Activated CD4-positive, alpha-beta memory T cell treated with anti-CD3 and anti-CD28 coated beads for 36 hours (primary cell): Measurements from ENCODE around the gene EOLA1. TPM values are rescaled to one million over a fixed set of nuclear protein-coding genes. Genes with fewer than 3 reads are reported as not detected.

ENCODE experiments used
- CTCF ChIA-PET: fragments of 350-600 bp; sonication (Branson Sonifier 250); formaldehyde crosslinking; loops from one replicate; lab custom pipeline; 2021; ENCODE audit warnings: antibody characterized with exemption, inconsistent platforms; lab: Charles Lee
- POLR2A ChIA-PET: fragments of 350-600 bp; sonication (Branson Sonifier 250); formaldehyde crosslinking; loops from one replicate; lab custom pipeline; 2021; ENCODE audit warnings: antibody characterized with exemption; lab: Charles Lee
- DNase-seq: peaks from one replicate; pipeline ENCODE4 v3.0.0-alpha.2; 2020
- H3K27ac Mint-ChIP-seq: one replicate; pipeline ENCODE4 v1.8.0; 2021; ENCODE audit warnings: mixed read lengths
- H3K27me3 Mint-ChIP-seq: one replicate; pipeline ENCODE4 v1.8.0; 2021; ENCODE audit warnings: mixed read lengths
- H3K36me3 Mint-ChIP-seq: one replicate; pipeline ENCODE4 v1.8.0; 2021; ENCODE audit warnings: mixed read lengths
- H3K4me1 Mint-ChIP-seq: one replicate; pipeline ENCODE4 v1.8.0; 2021; ENCODE audit warnings: low read depth, mixed read lengths
- H3K4me3 Mint-ChIP-seq: one replicate; pipeline ENCODE4 v1.8.0; 2021; ENCODE audit warnings: mild to moderate bottlenecking, mixed read lengths
- H3K9me3 Mint-ChIP-seq: one replicate; pipeline ENCODE4 v1.8.0; 2021; ENCODE audit warnings: mixed read lengths
- intact Hi-C: fragments of 100-400 bp; cut with micrococcal nuclease; formaldehyde crosslinking; loops from one replicate; pipeline ENCODE4 v1.15.1; 2023
- total RNA-seq, 2 experiments: library from RNA; stranded (reverse); gene quantifications; one replicate each; pipeline ENCODE4 v1.2.3, GENCODE V29; 2021

The EOLA1 gene
- total RNA-seq, 2 experiments from 2014 or later = 22.1 to 24.7 TPM

DNA sequence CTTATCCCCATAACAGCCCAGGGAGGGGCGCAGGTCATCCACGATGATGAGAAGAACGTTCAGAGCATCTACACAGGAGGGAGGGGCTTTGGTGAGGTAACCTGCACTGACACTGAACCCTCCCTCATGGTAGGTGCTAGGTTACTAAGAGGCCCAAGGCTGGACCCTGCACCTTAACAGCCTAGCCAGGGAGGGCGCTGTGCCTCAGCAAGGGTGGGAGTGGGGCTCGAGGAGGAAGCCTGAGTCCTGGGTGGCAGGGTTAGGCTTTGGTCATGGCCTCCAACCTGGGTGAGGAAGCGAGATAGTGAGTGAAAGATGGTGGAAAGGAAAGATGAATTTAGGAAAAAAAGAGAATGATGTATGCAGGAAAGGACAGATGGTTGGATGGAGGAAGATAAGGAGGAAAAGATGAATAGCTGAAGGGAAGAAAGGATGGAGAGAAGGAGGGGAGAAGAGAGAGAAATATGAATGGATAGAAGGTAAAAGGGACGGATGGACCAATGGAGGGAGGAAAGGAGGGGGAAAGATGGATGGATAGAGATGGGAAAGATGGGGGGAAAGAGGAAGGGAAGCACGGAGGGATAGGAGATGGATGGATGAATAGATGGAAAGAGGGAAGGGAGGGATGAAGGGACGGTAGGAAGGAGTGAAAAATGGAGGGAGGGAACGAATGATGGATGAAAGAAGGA, 36.4 kb upstream of the EOLA1 start:
- intact Hi-C loops = loop anchor here (1.0 to 2.0 kb wide), 3 partner anchors 16 to 127 kb away; partner anchors contain the start of gene TMEM185A
- CTCF ChIA-PET = interaction anchor here (0.6 to 2.6 kb wide), 4 partner anchors 22 to 1375 kb away, joined by 3 to 16 read pairs (median 4); partner anchors contain the start of genes EOLA1 and EOLA2
- Mint-ChIP-seq H3K4me1 (peaks cover 29% of the 10 kb centered on the region), H3K9me3 (no peaks in the 10 kb centered on the region), H3K36me3 (peaks cover 7% of the 10 kb centered on the region), H3K4me3 (peak overlapping the region; percentile 97), H3K27ac (peak overlapping the region; percentile 99), H3K27me3 (no peaks in the 10 kb centered on the region)
- peak; percentile 88 for DNase-seq
- POLR2A ChIA-PET = interaction anchor here (1.0 to 3.0 kb wide), 6 partner anchors 9 to 120 kb away, joined by 3 to 31 read pairs (median 4); partner anchors contain the start of gene EOLA1

DNA sequence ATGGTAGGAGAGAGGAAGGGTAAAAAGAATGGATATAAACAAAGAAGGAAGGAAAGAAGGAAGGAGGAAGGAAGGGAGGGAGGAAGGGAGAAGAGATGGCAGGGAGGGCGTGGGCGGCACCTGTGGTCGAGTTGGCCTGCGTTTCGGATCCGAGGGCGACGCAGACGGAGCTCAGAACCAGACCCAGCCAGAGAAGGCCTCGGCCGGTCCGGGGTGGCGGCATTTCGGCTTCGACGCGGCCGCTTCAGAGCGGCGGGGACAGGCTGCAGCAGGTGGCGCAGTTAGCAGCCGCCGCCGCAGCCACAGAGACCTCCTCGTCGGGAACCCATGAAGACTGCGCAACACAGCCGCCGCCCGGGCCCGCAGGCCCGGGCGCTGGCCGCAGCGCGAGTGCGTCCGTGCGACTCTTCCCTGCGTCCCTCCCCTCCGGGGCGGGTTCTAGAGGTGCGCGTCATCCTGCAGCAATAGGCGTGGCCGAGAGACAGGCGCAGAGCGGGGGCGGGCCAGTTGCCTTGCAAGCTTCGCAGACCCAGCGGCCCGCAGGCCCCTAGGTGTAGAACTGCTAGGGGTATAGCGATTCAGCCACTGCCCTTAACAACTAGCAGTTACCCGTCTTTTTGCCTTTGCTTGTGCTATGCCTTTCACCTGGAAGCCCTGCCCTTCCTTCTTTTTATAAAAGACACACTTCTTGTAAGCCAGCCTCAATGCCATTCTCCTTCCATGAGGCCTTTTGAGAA, 35.7 kb upstream of the EOLA1 start, which contains the start of gene IDS:
Gene IDS, minus strand, starts transcription at position 392 of the 737 bp plus-strand sequence. Its CDS starts 169 bp downstream, at position 223.
- intact Hi-C loops = loop anchor here (1.0 to 2.0 kb wide), 3 partner anchors 16 to 126 kb away; partner anchors contain the start of gene TMEM185A
- ChIA-PET POLR2A (interaction anchor here (1.0 to 3.0 kb wide), 7 partner anchors 9 to 120 kb away, joined by 3 to 31 read pairs (median 4); partner anchors contain the start of gene EOLA1), CTCF (interaction anchor here (1.3 to 2.6 kb wide), 3 partner anchors 21 to 434 kb away, joined by 3 to 16 read pairs (median 4); partner anchors contain the start of genes EOLA1 and EOLA2)
- Mint-ChIP-seq H3K27me3 (no peaks in the 10 kb centered on the region), H3K36me3 (peaks cover 4% of the 10 kb centered on the region), H3K27ac (peak within 1 kb of the TSS; percentile 99), H3K9me3 (no peaks in the 10 kb centered on the region), H3K4me1 (peaks cover 25% of the 10 kb centered on the region), H3K4me3 (peak within 1 kb of the TSS; percentile 97)
- DNase-seq = peak; percentile 93

DNA sequence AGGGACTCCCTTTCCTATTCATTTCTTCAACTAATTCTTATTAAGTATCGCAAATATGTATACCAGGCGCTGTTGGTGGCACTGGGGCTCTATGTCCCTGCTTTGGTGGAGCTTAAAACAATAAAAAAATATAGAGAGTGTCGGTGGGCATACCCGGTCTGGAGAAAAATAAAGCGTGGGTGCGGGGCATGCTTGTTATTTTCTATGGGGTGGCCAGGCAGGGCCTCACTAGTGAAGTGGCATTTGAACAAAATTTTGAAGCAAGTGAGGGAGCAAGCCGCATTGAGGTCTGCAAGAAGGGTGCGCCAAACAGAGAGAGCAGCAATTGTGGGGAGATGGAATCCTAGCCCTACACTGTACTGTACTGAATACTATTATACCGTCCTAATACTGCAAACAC, 35.1 kb upstream of the EOLA1 start:
- CTCF ChIA-PET = interaction anchor here (2.6 kb wide), 1 partner anchor 34 kb away, joined by 16 read pairs; the partner anchor contains the start of gene EOLA1
- peak overlapping the region; percentile 72 for H3K27ac Mint-ChIP-seq

DNA sequence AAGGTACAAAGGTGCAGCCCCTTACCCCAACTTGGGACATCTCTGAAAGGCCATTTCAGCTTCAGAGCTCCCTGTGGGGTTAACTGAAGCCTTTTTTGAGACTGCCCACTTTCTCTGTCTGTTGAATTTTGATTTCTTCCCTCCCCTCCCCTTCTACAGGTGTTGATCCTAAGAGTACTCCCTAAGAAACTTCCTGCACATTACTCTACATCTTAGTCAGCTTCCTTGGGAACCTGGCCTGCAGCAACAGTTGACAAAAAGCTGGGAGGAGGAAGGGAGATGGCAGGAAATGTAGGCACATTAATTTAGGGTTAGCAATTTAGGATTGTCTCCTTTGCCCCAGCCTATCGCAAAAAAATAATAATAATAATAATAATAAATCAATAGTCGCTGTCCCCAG, 34.5 kb upstream of the EOLA1 start:
- intact Hi-C loops = no loop called here
- DNase-seq = no peak
- Mint-ChIP-seq H3K9me3 (no peaks in the 10 kb centered on the region), H3K27ac (peak overlapping the region; percentile 33), H3K36me3 (peaks cover 4% of the 10 kb centered on the region), H3K4me3 (no peak overlapping the region), H3K4me1 (peaks cover 13% of the 10 kb centered on the region), H3K27me3 (no peaks in the 10 kb centered on the region)
- CTCF ChIA-PET = no interaction called here
- POLR2A ChIA-PET = interaction anchor here (1.3 to 3.0 kb wide), 2 partner anchors 16 to 34 kb away, joined by 3 to 31 read pairs; partner anchors contain the start of gene EOLA1

More for the DNA sequence above, 35.1 kb upstream of the EOLA1 start:
- Mint-ChIP-seq H3K27me3 (no peaks in the 10 kb centered on the region), H3K4me1 (peaks cover 19% of the 10 kb centered on the region), H3K9me3 (no peaks in the 10 kb centered on the region), H3K4me3 (peak overlapping the region; percentile 97), H3K36me3 (peaks cover 4% of the 10 kb centered on the region)
- no peak for DNase-seq
- POLR2A ChIA-PET = interaction anchor here (1.3 to 3.0 kb wide), 4 partner anchors 8 to 35 kb away, joined by 3 to 31 read pairs (median 4); partner anchors contain the start of gene EOLA1
- intact Hi-C loops = loop anchor here (2.0 kb wide), 1 partner anchor 15 kb away; no protein-coding TSS in a partner anchor

DNA sequence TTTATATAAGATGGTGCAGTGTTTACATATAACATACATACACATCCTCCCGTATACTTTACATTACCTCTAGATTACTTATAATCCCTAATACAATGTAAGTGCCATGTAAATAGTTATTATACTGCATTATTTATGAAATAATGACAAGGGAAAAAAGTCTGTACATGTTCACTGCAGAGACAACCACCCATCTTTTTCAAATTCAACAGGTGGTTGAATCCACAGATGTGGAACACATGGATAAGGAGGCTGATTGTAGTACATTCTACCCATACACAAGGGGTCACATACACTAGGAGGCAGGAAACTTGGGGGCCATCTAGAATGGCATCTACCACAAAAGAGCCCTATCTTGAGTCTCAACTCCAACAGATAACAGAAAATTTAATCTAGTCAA, 32.3 kb upstream of the EOLA1 start:
- Mint-ChIP-seq H3K4me3 (no peak overlapping the region), H3K4me1 (peaks cover 9% of the 10 kb centered on the region), H3K27ac (no peak overlapping the region), H3K27me3 (no peaks in the 10 kb centered on the region), H3K36me3 (peaks cover 2% of the 10 kb centered on the region), H3K9me3 (no peaks in the 10 kb centered on the region)
- intact Hi-C loops = no loop called here
- DNase-seq = no peak
- POLR2A ChIA-PET = no interaction called here
- CTCF ChIA-PET = no interaction called here

DNA sequence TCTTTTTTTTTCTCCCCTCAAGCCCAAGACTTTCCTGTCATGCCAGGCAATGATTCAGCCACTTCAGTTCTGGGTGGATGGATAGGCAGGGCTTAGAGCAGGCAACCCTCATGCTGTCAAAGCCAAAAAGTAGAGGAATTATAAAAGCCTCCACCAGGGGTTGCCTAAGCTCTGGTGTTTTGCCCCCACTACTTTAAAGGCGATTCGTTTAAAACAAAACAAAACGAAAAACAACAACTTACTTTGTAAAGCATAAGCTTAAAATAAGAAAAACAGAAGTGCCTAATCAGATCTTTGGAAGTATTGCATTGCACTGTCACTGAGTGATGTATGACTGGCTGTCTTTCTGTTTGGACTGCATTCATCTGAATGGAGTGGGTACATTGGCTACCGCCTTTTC, 30.4 kb upstream of the EOLA1 start:
- POLR2A ChIA-PET = interaction anchor here (1.6 kb wide), 1 partner anchor 11 kb away, joined by 4 read pairs; no protein-coding TSS in a partner anchor
- peaks cover 8% of the 10 kb centered on the region for H3K4me1 Mint-ChIP-seq
- H3K36me3 Mint-ChIP-seq = no peaks in the 10 kb centered on the region
- CTCF ChIA-PET = interaction anchor here (0.7 to 2.6 kb wide), 2 partner anchors 12 to 25 kb away, joined by 3 to 27 read pairs; no protein-coding TSS in a partner anchor
- no peak overlapping the region for H3K27ac Mint-ChIP-seq
- H3K27me3 Mint-ChIP-seq = no peaks in the 10 kb centered on the region
- H3K9me3 Mint-ChIP-seq = no peaks in the 10 kb centered on the region
- no peak for DNase-seq
- intact Hi-C loops = no loop called here
- H3K4me3 Mint-ChIP-seq = no peak overlapping the region

DNA sequence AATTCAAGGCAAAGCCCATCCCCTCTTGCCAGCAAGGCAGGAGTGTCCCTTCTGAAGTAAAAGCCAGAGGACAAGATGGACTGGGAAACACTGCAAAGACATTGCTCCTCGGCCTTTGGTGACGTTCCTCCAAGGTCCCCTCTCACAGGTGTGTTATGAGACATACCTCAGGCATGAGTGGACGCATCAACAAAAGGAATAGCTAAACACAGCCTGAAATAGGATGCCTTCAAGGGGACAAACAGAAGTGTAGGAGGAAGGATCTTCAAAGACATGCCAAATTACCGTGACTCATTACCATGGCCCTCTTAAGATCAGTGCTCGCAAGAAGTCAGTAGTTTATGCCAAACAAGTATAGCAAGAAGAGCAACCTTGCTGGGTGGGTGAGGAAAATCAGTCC, 29.7 kb upstream of the EOLA1 start:
- no peak for DNase-seq
- intact Hi-C loops = no loop called here
- no peak overlapping the region for H3K27ac Mint-ChIP-seq
- CTCF ChIA-PET = interaction anchor here (2.6 to 3.4 kb wide), 2 partner anchors 11 to 29 kb away, joined by 16 to 27 read pairs; partner anchors contain the start of gene EOLA1
- H3K27me3 Mint-ChIP-seq = no peaks in the 10 kb centered on the region
- H3K4me1 Mint-ChIP-seq = peaks cover 8% of the 10 kb centered on the region
- no peak overlapping the region for H3K4me3 Mint-ChIP-seq
- POLR2A ChIA-PET = interaction anchor here (1.6 kb wide), 1 partner anchor 11 kb away, joined by 4 read pairs; no protein-coding TSS in a partner anchor
- H3K9me3 Mint-ChIP-seq = no peaks in the 10 kb centered on the region
- no peaks in the 10 kb centered on the region for H3K36me3 Mint-ChIP-seq

DNA sequence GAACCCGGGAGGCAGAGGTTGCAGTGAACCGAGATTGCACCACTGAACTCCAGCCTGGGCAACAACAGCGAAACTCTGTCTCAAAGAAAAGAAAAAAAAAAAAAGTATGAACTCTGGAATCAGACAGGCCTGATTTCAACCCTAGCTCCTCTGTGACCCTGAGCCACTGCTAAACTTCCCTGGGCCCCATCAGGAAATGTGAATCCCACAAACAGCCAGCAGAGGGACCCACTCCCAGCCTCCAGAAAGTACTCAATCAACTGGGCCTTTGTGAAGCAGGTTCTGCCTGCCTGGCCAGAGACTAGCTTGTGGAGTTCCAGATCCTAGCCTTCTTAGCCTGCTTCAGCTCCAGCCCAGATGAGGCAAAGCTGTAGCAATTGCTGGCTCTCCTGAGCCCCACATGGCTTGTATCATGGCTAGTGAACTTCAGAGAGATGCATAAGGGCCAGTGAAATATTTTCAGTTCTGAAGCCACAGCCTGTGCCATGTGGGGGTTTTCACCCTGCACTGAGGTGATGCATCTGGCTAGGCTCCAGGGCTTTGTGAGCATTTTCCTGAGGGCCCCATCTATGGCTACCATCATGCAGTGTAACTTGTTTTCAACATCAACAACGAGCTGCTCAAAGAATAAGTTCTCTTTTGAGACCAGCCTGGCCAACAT, 28.5 kb upstream of the EOLA1 start:
- no peak overlapping the region for H3K4me3 Mint-ChIP-seq
- H3K27me3 Mint-ChIP-seq = no peaks in the 10 kb centered on the region
- ChIA-PET CTCF (interaction anchor here (0.7 to 3.4 kb wide), 12 partner anchors 10 to 849 kb away, joined by 3 to 27 read pairs (median 4); partner anchors contain the start of genes EOLA1 and EOLA2), POLR2A (interaction anchor here (1.5 kb wide), 1 partner anchor 28 kb away, joined by 3 read pairs; the partner anchor contains the start of gene EOLA1)
- H3K9me3 Mint-ChIP-seq = no peaks in the 10 kb centered on the region
- peak; percentile 70 for DNase-seq
- H3K36me3 Mint-ChIP-seq = no peaks in the 10 kb centered on the region
- peak overlapping the region; percentile 42 for H3K27ac Mint-ChIP-seq
- intact Hi-C loops = no loop called here
- H3K4me1 Mint-ChIP-seq = peaks cover 19% of the 10 kb centered on the region

DNA sequence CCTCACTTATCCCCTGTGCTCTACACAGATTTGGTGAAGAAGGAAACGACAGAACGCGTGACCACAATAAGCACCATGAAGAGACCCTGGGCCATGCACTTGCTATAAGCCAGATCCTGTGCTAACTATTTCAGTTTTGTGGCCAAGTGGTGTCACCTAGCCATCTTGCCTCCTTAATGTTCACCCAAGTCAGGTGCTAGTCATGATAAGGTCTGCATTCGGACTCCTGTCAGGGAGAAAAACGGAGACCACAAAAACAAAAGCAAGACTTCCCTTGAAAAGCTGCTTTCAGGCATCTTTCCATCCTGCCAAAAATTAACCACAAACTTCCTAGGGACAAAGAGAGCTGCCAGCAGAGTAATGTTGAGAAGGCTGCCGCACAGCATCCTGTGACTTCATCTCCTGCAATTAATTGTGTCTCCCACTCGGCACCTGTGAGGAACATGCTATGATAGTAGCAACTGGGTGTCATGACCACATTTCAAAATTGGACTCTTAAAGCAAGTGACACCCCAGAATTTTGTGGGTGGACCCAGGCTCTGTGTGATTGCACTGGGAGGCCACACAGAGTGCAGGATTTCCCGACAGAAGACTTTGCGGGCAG, 26.9 kb upstream of the EOLA1 start:
- POLR2A ChIA-PET = interaction anchor here (1.5 kb wide), 1 partner anchor 9 kb away, joined by 4 read pairs; the partner anchor contains the start of gene IDS
- DNase-seq = no peak
- no peak overlapping the region for H3K27ac Mint-ChIP-seq
- CTCF ChIA-PET = interaction anchor here (0.7 to 3.4 kb wide), 2 partner anchors 26 to 28 kb away, joined by 4 to 16 read pairs; partner anchors contain the start of gene EOLA1
- no peak overlapping the region for H3K4me3 Mint-ChIP-seq
- H3K36me3 Mint-ChIP-seq = peaks cover 1% of the 10 kb centered on the region
- no peaks in the 10 kb centered on the region for H3K9me3 Mint-ChIP-seq
- peaks cover 20% of the 10 kb centered on the region for H3K4me1 Mint-ChIP-seq
- H3K27me3 Mint-ChIP-seq = no peaks in the 10 kb centered on the region
- intact Hi-C loops = no loop called here

DNA sequence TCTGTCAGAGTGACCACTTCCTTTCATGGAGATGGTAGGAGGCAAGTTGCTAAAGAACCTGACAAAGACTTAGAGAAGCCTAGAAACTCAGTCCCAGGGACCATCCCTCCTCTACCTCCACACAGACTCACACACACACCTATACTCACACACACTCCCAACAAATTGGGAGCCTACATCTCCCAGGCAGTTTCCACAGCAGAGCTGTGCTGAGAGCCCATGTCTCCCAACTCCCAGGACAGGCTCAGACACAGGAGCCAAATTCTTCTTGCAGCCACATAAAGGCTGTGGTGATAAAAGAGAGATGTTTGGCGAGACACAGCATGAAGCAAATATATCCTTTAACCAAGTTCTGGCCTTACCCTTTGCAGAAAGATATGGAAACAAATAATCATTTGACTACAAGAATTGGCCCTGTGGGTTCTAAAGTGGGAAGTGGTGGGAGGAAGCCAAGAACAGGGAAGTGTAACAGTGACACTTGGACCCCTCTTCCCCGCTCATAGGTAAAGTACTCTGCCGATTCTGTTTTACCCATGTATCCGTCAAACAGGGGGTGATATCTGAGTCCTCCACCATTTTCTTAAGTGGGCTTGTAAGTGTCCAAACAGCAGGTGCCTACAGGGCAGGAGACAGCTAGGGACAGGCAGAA, 24.7 kb upstream of the EOLA1 start:
- Mint-ChIP-seq H3K4me1 (peaks cover 29% of the 10 kb centered on the region), H3K4me3 (no peak overlapping the region), H3K36me3 (peaks cover 1% of the 10 kb centered on the region), H3K9me3 (no peaks in the 10 kb centered on the region), H3K27me3 (no peaks in the 10 kb centered on the region), H3K27ac (no peak overlapping the region)
- no peak for DNase-seq
- ChIA-PET POLR2A (no interaction called here), CTCF (interaction anchor here (1.7 kb wide), 1 partner anchor 13 kb away, joined by 4 read pairs; no protein-coding TSS in a partner anchor)
- intact Hi-C loops = no loop called here
